H1 (cell line): ENCODE results near the gene BCL2L14. TPM values are rescaled to one million over a fixed set of nuclear protein-coding genes. Genes with fewer than 3 reads are reported as not detected.
A peak's percentile ranks its signal among the peaks of the same experiment; 100 is the strongest.

ENCODE experiments used
- CTCF ChIA-PET: fragments of 300-600 bp; sonication (Branson Sonifier 250); formaldehyde crosslinking; loops from one replicate; lab custom pipeline; 2021; ENCODE audit not compliant: partially characterized antibody; lab: Charles Lee
- POLR2A ChIA-PET: fragments of 300-600 bp; sonication (Branson Sonifier 250); formaldehyde crosslinking; loops from one replicate; lab custom pipeline; 2021; ENCODE audit warnings: inconsistent platforms; ENCODE audit not compliant: partially characterized antibody; lab: Charles Lee
- DNase-seq, 2 experiments: peaks; one replicate each; pipeline versions ENCODE4 v3.0.0 to v3.0.0-alpha.2; 2010 to 2022; ENCODE audit warnings: low spot score in 2 of 2, low read depth in 1 of 2, mixed read lengths in 1 of 2
- FAIRE-seq: peaks from 2 replicates; lab custom pipeline; 2011; peaks lifted over from hg19 to GRCh38; lab: Jason Lieb, UNC
- H2AFZ ChIP-seq: 2 replicates; pipeline ENCODE4 v1.8.1; 2012; ENCODE audit warnings: low read length, inconsistent platforms
- H2AK5ac ChIP-seq: 2 replicates; pipeline ENCODE4 v1.6.1; 2013; ENCODE audit warnings: low read depth, low read length
- H2BK120ac ChIP-seq: replicated peaks from 2 replicates; pipeline ENCODE3; 2013; ENCODE audit warnings: low read depth, low read length, inconsistent platforms
- H2BK12ac ChIP-seq: 2 replicates; pipeline ENCODE4 v1.6.1; 2013; ENCODE audit warnings: low read depth, low read length
- H2BK15ac ChIP-seq: 2 replicates; pipeline ENCODE4 v1.6.1; 2013; ENCODE audit warnings: low read length
- H2BK20ac ChIP-seq: 2 replicates; pipeline ENCODE4 v1.6.1; 2013; ENCODE audit warnings: low read length
- H2BK5ac ChIP-seq: 2 replicates; pipeline ENCODE4 v1.6.1; 2013; ENCODE audit warnings: low read depth, low read length
- H3K14ac ChIP-seq: 2 replicates; pipeline ENCODE4 v1.6.1; 2013; ENCODE audit warnings: inconsistent platforms; ENCODE audit not compliant: insufficient read length
- H3K18ac ChIP-seq: 2 replicates; pipeline ENCODE4 v1.6.1; 2013; ENCODE audit warnings: low read length; ENCODE audit errors: extremely low read depth
- H3K23ac ChIP-seq: 2 replicates; pipeline ENCODE4 v1.6.1; 2013; ENCODE audit warnings: inconsistent platforms; ENCODE audit not compliant: insufficient read length
- H3K23me2 ChIP-seq: 2 replicates; pipeline ENCODE4 v1.6.1; 2013; ENCODE audit warnings: low read depth, low read length
- H3K27ac ChIP-seq: 2 replicates; pipeline ENCODE4 v1.6.1; 2011; ENCODE audit warnings: low read depth, low read length, inconsistent platforms
- H3K27me3 ChIP-seq, 4 experiments: replicated peaks in 1 of 4; 1 replicate in 1 of 4; 2 replicates in 3 of 4; pipeline versions ENCODE4 v1.6.1 to v1.8.1; 2011 to 2013; ENCODE audit warnings: low read length in 3 of 4, mild to moderate bottlenecking in 3 of 4, inconsistent platforms in 2 of 4, mixed read lengths in 2 of 4, moderate library complexity in 1 of 4; ENCODE audit not compliant: control insufficient read depth in 3 of 4, insufficient read depth in 3 of 4; ENCODE audit errors: extremely low read depth in 1 of 4
- H3K36me3 ChIP-seq, 4 experiments: 2 replicates each; pipeline versions ENCODE4 v1.6.1 to v1.8.1; 2011 to 2013; ENCODE audit warnings: mild to moderate bottlenecking in 4 of 4, low read length in 3 of 4, moderate library complexity in 2 of 4, control low read depth in 1 of 4, inconsistent platforms in 1 of 4; ENCODE audit not compliant: insufficient read depth in 4 of 4, control insufficient read depth in 2 of 4
- H3K4ac ChIP-seq: replicated peaks from 2 replicates; pipeline ENCODE3; 2013; ENCODE audit warnings: low read length, low read depth, mixed read lengths, inconsistent platforms; ENCODE audit not compliant: insufficient read length
- H3K4me1 ChIP-seq, 4 experiments: replicated peaks in 1 of 4; 1 replicate in 1 of 4; 2 replicates in 3 of 4; pipeline versions ENCODE4 v1.6.1 to v1.8.1; 2011 to 2013; ENCODE audit warnings: low read length in 3 of 4, inconsistent platforms in 2 of 4, mixed read lengths in 1 of 4; ENCODE audit not compliant: insufficient read depth in 4 of 4, control insufficient read depth in 3 of 4
- H3K4me2 ChIP-seq, 2 experiments: 2 replicates each; pipeline versions ENCODE4 v1.6.1 to v1.8.1; 2011 to 2013; ENCODE audit warnings: low read depth in 2 of 2, low read length in 2 of 2, control low read depth in 1 of 2, inconsistent platforms in 1 of 2, mild to moderate bottlenecking in 1 of 2; ENCODE audit not compliant: insufficient read depth in 1 of 2
- H3K4me3 ChIP-seq, 4 experiments: fragments of 200-600, 300-600 bp in 1 of 4; sonication (generic), shearing (Covaris generic), sonication (Bioruptor Twin) in 1 of 4; 2 replicates each; pipeline versions ENCODE4 v1.5.1 to v1.8.1; 2011 to 2016; ENCODE audit warnings: low read length in 4 of 4, low read depth in 3 of 4, control low read depth in 2 of 4, inconsistent platforms in 2 of 4, mild to moderate bottlenecking in 2 of 4, mixed read lengths in 1 of 4, moderate library complexity in 1 of 4; ENCODE audit not compliant: insufficient read depth in 2 of 4; ENCODE audit errors: extremely low read depth in 1 of 4
- H3K56ac ChIP-seq: replicated peaks from 2 replicates; pipeline ENCODE3; 2013; ENCODE audit warnings: low read depth, mild to moderate bottlenecking, mixed read lengths, low read length, inconsistent platforms; ENCODE audit not compliant: insufficient read length
- H3K79me1 ChIP-seq: 2 replicates; pipeline ENCODE4 v1.6.1; 2013; ENCODE audit warnings: low read depth, low read length, control low read depth
- H3K79me2 ChIP-seq, 2 experiments: 2 replicates each; pipeline versions ENCODE4 v1.6.1 to v1.8.1; 2012 to 2013; ENCODE audit warnings: low read length in 2 of 2, mild to moderate bottlenecking in 2 of 2, inconsistent platforms in 1 of 2; ENCODE audit not compliant: insufficient read depth in 2 of 2, control insufficient read depth in 1 of 2
- H3K9ac ChIP-seq, 4 experiments: replicated peaks in 1 of 4; 1 replicate in 1 of 4; 2 replicates in 3 of 4; pipeline versions ENCODE4 v1.6.1 to v1.8.1; 2011 to 2013; ENCODE audit warnings: low read depth in 3 of 4, low read length in 3 of 4, control low read depth in 2 of 4, mild to moderate bottlenecking in 2 of 4, moderate library complexity in 2 of 4, inconsistent platforms in 1 of 4; ENCODE audit errors: extremely low read depth in 1 of 4
- H3K9me3 ChIP-seq, 2 experiments: 2 replicates each; pipeline versions ENCODE4 v1.6.1 to v1.8.1; 2012 to 2013; ENCODE audit warnings: mild to moderate bottlenecking in 2 of 2, moderate library complexity in 2 of 2, control low read depth in 1 of 2, inconsistent platforms in 1 of 2, low read depth in 1 of 2, low read length in 1 of 2, mixed read lengths in 1 of 2; ENCODE audit not compliant: insufficient read depth in 2 of 2
- H4K20me1 ChIP-seq, 2 experiments: replicated peaks in 1 of 2; 2 replicates each; pipeline versions ENCODE3 to v1.8.1; 2011 to 2013; ENCODE audit warnings: inconsistent platforms in 2 of 2, low read length in 2 of 2, mild to moderate bottlenecking in 1 of 2; ENCODE audit not compliant: insufficient read depth in 2 of 2, control insufficient read depth in 1 of 2
- H4K5ac ChIP-seq: 2 replicates; pipeline ENCODE4 v1.6.1; 2013; ENCODE audit warnings: low read length, low read depth, mixed read lengths, inconsistent platforms; ENCODE audit not compliant: insufficient read length
- H4K8ac ChIP-seq: 2 replicates; pipeline ENCODE4 v1.8.0; 2013; ENCODE audit warnings: mild to moderate bottlenecking, moderate library complexity, low read length, inconsistent platforms; ENCODE audit not compliant: insufficient read depth; ENCODE audit errors: extremely low read depth
- H4K91ac ChIP-seq: replicated peaks from 2 replicates; pipeline ENCODE3; 2013; ENCODE audit warnings: low read length, mixed read lengths, inconsistent platforms; ENCODE audit not compliant: insufficient read length
- BRCA1 ChIP-seq: IDR thresholded peaks from 2 replicates; pipeline ENCODE4 v1.6.1; 2012; ENCODE audit warnings: low read depth, low read length, improper control_type of control experiment
- CREB1 ChIP-seq: IDR thresholded peaks from 2 replicates; pipeline ENCODE4 v1.6.1; 2012; ENCODE audit warnings: inconsistent platforms
- GABPA ChIP-seq: IDR thresholded peaks from 2 replicates; pipeline ENCODE4 v1.6.1; 2011; ENCODE audit warnings: mild to moderate bottlenecking, low read length, moderate library complexity, borderline replicate concordance; ENCODE audit not compliant: insufficient read depth
- NRF1 ChIP-seq: IDR thresholded peaks from 2 replicates; pipeline ENCODE4 v1.6.1; 2011; ENCODE audit warnings: mild to moderate bottlenecking, low read depth, low read length, improper control_type of control experiment
- POLR2A ChIP-seq, 2 experiments: IDR thresholded peaks; 1 replicate in 1 of 2; 2 replicates in 1 of 2; pipeline ENCODE4 v1.6.1; 2011; ENCODE audit warnings: low read depth in 2 of 2, low read length in 2 of 2, mild to moderate bottlenecking in 2 of 2; ENCODE audit errors: control extremely low read depth in 1 of 2
- POU5F1 ChIP-seq: IDR thresholded peaks from 2 replicates; pipeline ENCODE4 v1.6.1; 2011; ENCODE audit warnings: low read depth, mild to moderate bottlenecking, low read length, moderate library complexity
- RFX5 ChIP-seq: IDR thresholded peaks from 2 replicates; pipeline ENCODE4 v1.6.1; 2011; ENCODE audit warnings: low read depth, low read length, improper control_type of control experiment, borderline replicate concordance
- RNF2 ChIP-seq: fragments of 200-900, 300-1000 bp; sonication (generic); IDR thresholded peaks from 2 replicates; pipeline ENCODE4 v1.7.1; 2016; ENCODE audit warnings: borderline replicate concordance, low read depth, mild to moderate bottlenecking, antibody characterized with exemption, low read length; ENCODE audit not compliant: poor library complexity, severe bottlenecking; ENCODE audit errors: missing control alignments
- SIX5 ChIP-seq: IDR thresholded peaks from 2 replicates; pipeline ENCODE4 v1.6.1; 2011; ENCODE audit warnings: mild to moderate bottlenecking, low read depth, low read length
- SP4 ChIP-seq: IDR thresholded peaks from 2 replicates; pipeline ENCODE4 v1.6.1; 2012; ENCODE audit warnings: low read length, inconsistent platforms
- SRF ChIP-seq: IDR thresholded peaks from 2 replicates; pipeline ENCODE4 v1.6.1; 2011; ENCODE audit warnings: mild to moderate bottlenecking, low read depth, low read length, moderate library complexity
- TEAD4 ChIP-seq: IDR thresholded peaks from 2 replicates; pipeline ENCODE4 v1.6.1; 2012; ENCODE audit warnings: low read depth, low read length, inconsistent platforms, mixed read lengths
- ZNF274 ChIP-seq: IDR thresholded peaks from 2 replicates; pipeline ENCODE4 v1.7.0; 2012; ENCODE audit warnings: low read length, borderline replicate concordance; ENCODE audit errors: extremely low read depth
- WGBS, 2 experiments: shearing (Covaris generic) in 1 of 2; methylation state at CpG; one replicate each; pipeline versions ENCODE4 v1.1.6 to v1.1.7; 2013 to 2015; ENCODE audit warnings: low lambda C conversion rate in 2 of 2, mixed read lengths in 2 of 2, inconsistent platforms in 1 of 2, low coverage in 1 of 2, missing lambda C conversion rate in 1 of 2; ENCODE audit not compliant: insufficient replicate concordance in 2 of 2, insufficient coverage in 1 of 2, insufficient read length in 1 of 2; ENCODE audit errors: extremely low coverage in 1 of 2, missing lambda C conversion rate in 1 of 2; 5-methylcytosine and 5-hydroxymethylcytosine counted together
- polyA plus RNA-seq, 7 experiments: library from polyadenylated mRNA; depleted of rRNA in 3 of 7; stranded (reverse) in 5 of 7; unstranded in 2 of 7; fragments of >200 nt in 5 of 7; fragments of 200-250 nt in 2 of 7; gene quantifications; 1 replicate in 5 of 7; 2 replicates in 1 of 7; 4 replicates in 1 of 7; pipeline versions ENCODE4 v1.2.1 to v1.2.3, GENCODE V29; 2011 to 2013; ENCODE audit warnings: missing spikeins in 2 of 7, mixed read lengths in 2 of 7
- total RNA-seq: library from RNA; stranded (reverse); fragmentation: NEBNext Ultra II Directional; extraction: Animal tissue kit (Norgen Biotek cat#: 25700); gene quantifications from 2 replicates; pipeline ENCODE4 v1.2.1, GENCODE V29; 2021

The BCL2L14 gene
- total and polyA plus RNA-seq, 2 of the 8 experiments (the other 6 are each of a cell fraction or from before 2014, with no cell fraction given): 0.80 to 2.4 TPM

DNA sequence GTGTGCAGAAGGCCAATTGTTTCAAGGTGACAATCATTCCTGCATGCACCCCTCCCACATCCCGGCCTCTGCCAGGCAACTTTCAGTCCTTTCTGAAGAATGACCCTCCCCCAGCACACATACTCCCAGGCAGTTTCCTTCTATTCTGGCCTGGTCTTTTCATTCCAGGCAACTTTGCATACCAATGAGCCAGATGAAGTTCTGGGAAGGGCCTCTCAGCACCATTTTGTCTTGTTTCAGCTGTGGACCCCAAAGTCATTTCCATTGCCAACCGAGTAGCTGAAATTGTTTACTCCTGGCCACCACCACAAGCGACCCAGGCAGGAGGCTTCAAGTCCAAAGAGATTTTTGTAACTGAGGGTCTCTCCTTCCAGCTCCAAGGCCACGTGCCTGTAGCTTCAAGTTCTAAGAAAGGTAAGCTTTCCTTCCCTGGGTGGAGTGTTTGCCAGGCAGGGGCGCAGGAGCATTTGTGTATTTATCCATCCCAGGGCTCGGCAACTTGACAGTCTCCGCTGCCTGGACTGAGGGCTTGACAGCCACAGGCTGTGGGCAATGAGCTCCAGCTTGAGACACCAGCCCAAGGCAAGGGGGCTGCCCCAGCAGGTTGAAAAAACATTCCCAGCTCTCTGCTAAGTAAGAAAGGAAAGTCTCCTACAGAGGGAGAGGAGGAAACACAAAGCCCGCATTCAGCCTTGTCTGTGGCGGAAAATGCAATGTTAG is 16.4 kb downstream of the BCL2L14 start:
- H3K4me2 ChIP-seq: peak overlapping the region; percentile 9 to 39
- H2BK20ac ChIP-seq: peak overlapping the region; percentile 82
- no peak overlapping the region for H4K5ac ChIP-seq
- FAIRE-seq (peak; percentile 77), DNase-seq (peak in 1 of 2 experiments; percentile 25)
- peak overlapping the region; percentile 54 for H3K4ac ChIP-seq
- 69% methylated on average over 9 of the region's 9 CpGs; no CpG with 5 or more reads in 1 of the 2 experiments for WGBS, 2 experiments
- peaks cover 2% of the 10 kb centered on the region; the same call in 1 of the 2 replicates for H3K23me2 ChIP-seq
- H3K9ac ChIP-seq: no peak overlapping the region
- no peak overlapping the region for H2AFZ ChIP-seq
- peak overlapping the region; percentile 90 for H2BK5ac ChIP-seq
- no peak overlapping the region for H3K56ac ChIP-seq
- H4K91ac ChIP-seq: peak overlapping the region; percentile 92
- H3K36me3 ChIP-seq: no peaks in the 10 kb centered on the region
- no peaks in the 10 kb centered on the region for H3K79me1 ChIP-seq
- ChIA-PET CTCF (interaction anchor here (0.6 to 2.2 kb wide), 8 partner anchors 10 to 294 kb away, joined by 3 to 6 read pairs (median 5); partner anchors contain the start of gene BCL2L14), POLR2A (interaction anchor here (1.0 to 2.0 kb wide), 8 partner anchors 9 to 631 kb away, joined by 3 to 11 read pairs (median 3); partner anchors contain the start of gene LRP6)
- no peaks in the 10 kb centered on the region for H3K79me2 ChIP-seq
- H3K18ac ChIP-seq: peak overlapping the region; percentile 76
- H2BK120ac ChIP-seq: peak overlapping the region; percentile 57
- no peak overlapping the region for H4K8ac ChIP-seq
- no peaks in the 10 kb centered on the region for H4K20me1 ChIP-seq
- no peak overlapping the region for H3K14ac ChIP-seq
- H3K4me3 ChIP-seq: peak overlapping the region in 1 of 4 experiments; percentile 23; a peak in 3 of 8 replicates
- H3K27me3 ChIP-seq: peaks cover 0 to 2% (median 0%) of the 10 kb centered on the region in 4 experiments; a peak in 1 of 7 replicates
- peak overlapping the region; percentile 53; the same call in 1 of the 2 replicates for H2AK5ac ChIP-seq
- 0 out of 4 replicates have a peak, but pooled peaks cover 0 to 2% of the 10 kb centered on the region in 2 experiments for H3K9me3 ChIP-seq
- no peak overlapping the region for H3K23ac ChIP-seq
- peak overlapping the region; percentile 93 for H2BK15ac ChIP-seq
- H2BK12ac ChIP-seq: peak overlapping the region; percentile 97
- H3K4me1 ChIP-seq: peaks cover 13 to 18% (median 16%) of the 10 kb centered on the region in 4 experiments
- peak overlapping the region; percentile 41; the same call in 1 of the 2 replicates for H3K27ac ChIP-seq
- TF ChIP-seq GABPA: no peak
- no peak for TF ChIP-seq POU5F1
- TF ChIP-seq TEAD4: peak; percentile 52; the same call in 1 of the 2 replicates
- TF ChIP-seq SRF: no peak
- TF ChIP-seq SIX5: no peak
- TF ChIP-seq RFX5: no peak
- no peak for TF ChIP-seq BRCA1
- no peak for TF ChIP-seq SP4
- TF ChIP-seq CREB1: no peak
- TF ChIP-seq ZNF274: no peak
- no peak for TF ChIP-seq POLR2A (IDR thresholded peaks at IDR 0.05; ENCODE audit: control extremely low read depth in 1 of 2, low read depth in 2 of 2, low read length in 2 of 2)
- TF ChIP-seq NRF1: no peak
- no peak for TF ChIP-seq RNF2
